Lower leg skin (tissue), 4 donors: ENCODE data around the gene LRRC8A. TPM values are rescaled to one million over a fixed set of nuclear protein-coding genes. Genes with fewer than 3 reads are reported as not detected.
A peak's percentile ranks its signal among the peaks of the same experiment; 100 is the strongest.

ENCODE experiments used
- DNase-seq, 2 donors: peaks; one replicate each; pipeline ENCODE4 v3.0.0-alpha.2; 2019; ENCODE audit warnings: low spot score in 2 of 2
- H3K4me3 ChIP-seq: fragments of 200-600 bp; sonication (generic); 2 replicates; pipeline ENCODE4 v1.5.1; 2017; ENCODE audit warnings: mild to moderate bottlenecking, low read depth; ENCODE audit not compliant: poor library complexity, severe bottlenecking
- POLR2A ChIP-seq, 2 donors: fragments of 450-650 bp; IDR thresholded peaks; one replicate each; pipeline ENCODE4 v1.6.1; 2016 to 2017; ENCODE audit warnings: antibody characterized with exemption in 2 of 2, mild to moderate bottlenecking in 1 of 2, moderate library complexity in 1 of 2
- WGBS, 2 donors: methylation state at CpG; one replicate each; pipeline ENCODE4 v1.1.5; 2018; 5-methylcytosine and 5-hydroxymethylcytosine counted together
- intact Hi-C: fragments of 100-400 bp; cut with DNase I; formaldehyde crosslinking; loops from one replicate; pipeline ENCODE4 v1.15.0; 2023; ENCODE audit warnings: low total_unique reads
- total RNA-seq, 4 donors: library from RNA; depleted of rRNA; stranded (reverse); fragments of >200 nt; gene quantifications; one replicate each; pipeline ENCODE4 v1.1.0, GENCODE V29; 2016
- TF ChIP-seq, protein P1 (sequence below), 3 donors: fragments of 450-650 bp; IDR thresholded peaks; one replicate each; pipeline ENCODE4 v1.5.1; 2016; ENCODE audit warnings: antibody characterized with exemption in 3 of 3, mild to moderate bottlenecking in 3 of 3, moderate library complexity in 2 of 3

The LRRC8A gene
- total RNA-seq, 4 donors from 2014 or later = 89.6 to 131 (median 111) TPM

DNA sequence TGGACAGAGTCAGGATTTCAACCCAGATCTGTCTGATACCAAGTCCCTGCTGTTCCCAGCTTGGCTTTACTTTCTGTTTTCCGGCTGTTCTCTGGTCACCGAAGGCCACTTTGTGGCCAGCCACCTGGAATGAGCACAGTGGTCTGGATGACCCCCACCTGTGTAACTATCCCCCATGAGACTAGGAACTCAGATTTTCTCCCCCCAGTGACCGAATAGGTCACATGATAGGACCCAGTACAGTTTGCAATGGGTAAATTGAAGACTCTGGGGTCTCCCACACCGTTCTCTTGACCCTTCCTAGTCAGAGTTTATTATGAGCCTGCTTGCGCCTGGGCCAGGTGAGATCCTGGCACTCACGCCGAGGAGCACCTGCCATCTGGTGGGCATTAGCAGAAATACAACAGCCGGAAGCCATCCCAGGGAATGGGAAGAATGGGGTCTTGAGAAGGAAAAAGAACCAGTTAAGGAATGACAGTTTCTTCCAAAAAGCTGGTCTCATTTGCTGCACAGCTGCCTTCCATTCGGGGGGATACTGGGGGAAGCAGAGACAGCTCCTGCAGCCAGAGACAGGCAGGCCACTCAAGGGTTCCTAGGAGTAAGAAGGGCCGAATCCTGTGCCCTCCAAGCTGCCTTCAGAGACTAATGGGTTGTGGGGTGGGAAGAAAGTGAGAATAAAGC is 45.9 kb downstream of the LRRC8A start:
- 30 to 33% methylated on average over 10 of the region's 10 CpGs for WGBS, 2 donors
- H3K4me3 ChIP-seq = no peak overlapping the region
- intact Hi-C loops = loop anchor here (5.0 kb wide), 1 partner anchor 66 kb away; no protein-coding TSS in a partner anchor
- TF ChIP-seq POLR2A (IDR thresholded peaks at IDR 0.05) = no peak
- TF ChIP-seq, protein P1, sequence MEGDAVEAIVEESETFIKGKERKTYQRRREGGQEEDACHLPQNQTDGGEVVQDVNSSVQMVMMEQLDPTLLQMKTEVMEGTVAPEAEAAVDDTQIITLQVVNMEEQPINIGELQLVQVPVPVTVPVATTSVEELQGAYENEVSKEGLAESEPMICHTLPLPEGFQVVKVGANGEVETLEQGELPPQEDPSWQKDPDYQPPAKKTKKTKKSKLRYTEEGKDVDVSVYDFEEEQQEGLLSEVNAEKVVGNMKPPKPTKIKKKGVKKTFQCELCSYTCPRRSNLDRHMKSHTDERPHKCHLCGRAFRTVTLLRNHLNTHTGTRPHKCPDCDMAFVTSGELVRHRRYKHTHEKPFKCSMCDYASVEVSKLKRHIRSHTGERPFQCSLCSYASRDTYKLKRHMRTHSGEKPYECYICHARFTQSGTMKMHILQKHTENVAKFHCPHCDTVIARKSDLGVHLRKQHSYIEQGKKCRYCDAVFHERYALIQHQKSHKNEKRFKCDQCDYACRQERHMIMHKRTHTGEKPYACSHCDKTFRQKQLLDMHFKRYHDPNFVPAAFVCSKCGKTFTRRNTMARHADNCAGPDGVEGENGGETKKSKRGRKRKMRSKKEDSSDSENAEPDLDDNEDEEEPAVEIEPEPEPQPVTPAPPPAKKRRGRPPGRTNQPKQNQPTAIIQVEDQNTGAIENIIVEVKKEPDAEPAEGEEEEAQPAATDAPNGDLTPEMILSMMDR (IDR thresholded peaks at IDR 0.05) = peak in 1 of 3 donors; percentile 29
- DNase-seq = no peak

DNA sequence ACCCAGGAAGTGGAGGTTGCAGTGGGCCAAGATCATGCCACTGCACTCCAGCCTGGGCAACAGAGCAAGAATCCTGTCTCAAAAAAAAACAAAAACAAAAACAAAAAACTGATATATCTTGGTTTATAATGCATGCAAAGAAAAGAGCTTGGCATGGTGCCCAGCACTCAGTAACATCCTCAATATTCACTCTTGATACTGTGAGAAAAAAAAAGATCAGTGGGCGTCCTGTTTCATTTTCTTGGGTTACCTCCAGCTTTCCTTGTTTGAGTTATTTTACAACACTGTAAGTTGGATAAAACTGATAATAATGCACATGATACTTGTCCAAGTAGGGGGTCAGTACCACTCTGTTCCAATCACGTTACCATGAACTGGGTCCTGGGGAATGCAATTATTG is 46.7 kb downstream of the LRRC8A start:
- TF ChIP-seq, protein P1 (IDR thresholded peaks at IDR 0.05) = no peak
- no peak for TF ChIP-seq POLR2A (IDR thresholded peaks at IDR 0.05)
- no peak for DNase-seq
- intact Hi-C loops = loop anchor here (5.0 kb wide), 1 partner anchor 66 kb away; no protein-coding TSS in a partner anchor
- H3K4me3 ChIP-seq = no peak overlapping the region
- 77 to 82% methylated on average over 2 of the region's 2 CpGs for WGBS, 2 donors

DNA sequence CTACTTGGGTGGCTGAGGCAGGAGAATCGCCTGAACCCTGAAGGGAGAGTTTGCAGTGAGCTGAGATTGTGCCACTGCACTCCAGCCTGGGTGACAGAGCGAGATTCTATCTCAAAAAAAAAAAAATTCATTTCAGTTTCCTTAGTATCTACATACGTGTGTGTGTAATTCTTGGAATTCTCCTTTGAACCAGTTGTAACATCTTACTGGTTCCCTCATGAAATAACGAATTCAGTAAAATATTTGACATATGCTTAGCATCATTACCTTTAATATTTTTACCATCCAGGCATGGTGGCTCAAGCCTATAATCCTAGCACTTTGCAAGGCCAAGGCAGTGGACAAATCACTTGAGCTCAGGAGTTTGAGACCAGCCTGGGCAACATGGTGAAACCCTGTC is 47.6 kb downstream of the LRRC8A start:
- intact Hi-C loops = loop anchor here (5.0 kb wide), 1 partner anchor 67 kb away; no protein-coding TSS in a partner anchor
- TF ChIP-seq POLR2A (IDR thresholded peaks at IDR 0.05) = no peak
- TF ChIP-seq, protein P1 (IDR thresholded peaks at IDR 0.05) = no peak
- WGBS, 2 donors = 80 to 85% methylated on average over 4 of the region's 4 CpGs

DNA sequence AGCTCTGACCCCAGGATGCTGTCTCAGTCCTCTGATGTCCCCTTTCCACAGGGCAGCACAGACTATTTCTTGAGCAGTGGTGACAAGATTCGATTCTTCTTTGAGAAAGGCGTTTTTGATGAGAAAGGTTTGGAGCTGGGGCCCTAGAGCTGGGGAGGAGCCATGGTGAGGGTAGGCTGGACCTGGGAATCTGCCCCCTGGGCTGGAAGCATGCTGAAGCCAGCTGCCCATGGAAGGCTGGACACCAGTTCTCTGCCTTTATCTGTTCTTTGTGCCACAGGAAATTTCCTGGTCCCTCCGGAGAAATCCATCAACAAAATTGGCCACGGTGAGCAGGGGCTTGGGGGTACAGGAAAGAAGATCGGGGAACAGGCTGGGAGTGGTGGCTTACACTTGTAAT is 51.8 kb downstream of the LRRC8A start:
- no peak overlapping the region for H3K4me3 ChIP-seq
- 93 to 94% methylated on average over 5 of the region's 5 CpGs for WGBS, 2 donors
- DNase-seq = peak in 1 of 2 donors; percentile 39
- intact Hi-C loops = no loop called here
- TF ChIP-seq POLR2A (IDR thresholded peaks at IDR 0.05) = no peak
- TF ChIP-seq, protein P1 (IDR thresholded peaks at IDR 0.05) = no peak

More for the DNA sequence above, 47.6 kb downstream of the LRRC8A start:
- no peak overlapping the region for H3K4me3 ChIP-seq
- DNase-seq = no peak

DNA sequence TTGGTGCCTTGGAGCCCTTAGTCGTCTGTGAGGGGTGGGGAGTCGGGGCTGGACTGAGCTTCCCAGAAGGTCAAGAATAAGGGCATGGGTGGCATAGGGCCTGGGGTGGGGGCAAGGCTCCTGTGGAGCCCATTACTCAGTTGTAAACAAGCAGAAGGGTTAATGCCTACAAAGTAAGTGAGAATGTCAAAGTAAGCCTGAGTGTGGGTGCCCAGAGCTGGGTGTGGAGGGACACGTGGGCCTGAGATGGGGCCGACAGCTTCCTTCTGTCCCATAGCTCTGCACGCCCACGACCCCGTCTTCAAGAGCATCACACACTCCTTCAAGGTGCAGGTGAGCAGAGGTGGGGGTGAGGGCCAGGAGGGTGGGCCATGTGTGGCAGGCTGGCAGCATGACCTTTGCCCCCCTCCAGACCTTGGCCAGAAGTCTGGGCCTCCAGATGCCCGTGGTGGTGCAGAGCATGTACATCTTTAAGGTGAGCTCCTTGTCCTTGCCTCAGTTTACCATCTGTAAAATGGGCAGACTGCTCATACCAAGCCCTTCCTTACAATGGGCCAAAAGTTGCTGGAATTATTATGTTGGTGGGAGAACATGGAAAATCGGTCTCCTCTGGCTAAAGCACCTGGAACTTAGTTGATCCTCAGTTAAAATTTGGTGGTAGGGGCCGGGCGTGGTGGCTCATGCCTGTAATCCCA is 54.4 kb downstream of the LRRC8A start:
- H3K4me3 ChIP-seq = no peak overlapping the region
- intact Hi-C loops = no loop called here
- no peak for TF ChIP-seq POLR2A (IDR thresholded peaks at IDR 0.05)
- TF ChIP-seq, protein P1 (IDR thresholded peaks at IDR 0.05) = no peak
- 87 to 90% methylated on average over 11 of the region's 11 CpGs for WGBS, 2 donors
- DNase-seq = peak in 1 of 2 donors; percentile 74
